Head of caudate nucleus (tissue), 42 donors: Measurements from ENCODE around the gene FOCAD.
A peak's percentile ranks its signal among the peaks of the same experiment; 100 is the strongest.
"Not testable (repeated sequence)": the region's sequence is repeated elsewhere in the genome, so short reads cannot be mapped to it uniquely, and the experiment has no call there.

Experiments used
- DNase-seq, 42 donors: peaks; one replicate each; pipeline versions ENCODE4 v3.0.0 to v3.0.0-alpha.2; 2020 to 2021; ENCODE audit warnings: mixed read lengths in 7 of 42
- intact Hi-C: fragments of 100-400 bp; cut with DNase I; formaldehyde crosslinking; loops from one replicate; pipeline ENCODE4 v1.15.0; 2022

The FOCAD gene, protein sequence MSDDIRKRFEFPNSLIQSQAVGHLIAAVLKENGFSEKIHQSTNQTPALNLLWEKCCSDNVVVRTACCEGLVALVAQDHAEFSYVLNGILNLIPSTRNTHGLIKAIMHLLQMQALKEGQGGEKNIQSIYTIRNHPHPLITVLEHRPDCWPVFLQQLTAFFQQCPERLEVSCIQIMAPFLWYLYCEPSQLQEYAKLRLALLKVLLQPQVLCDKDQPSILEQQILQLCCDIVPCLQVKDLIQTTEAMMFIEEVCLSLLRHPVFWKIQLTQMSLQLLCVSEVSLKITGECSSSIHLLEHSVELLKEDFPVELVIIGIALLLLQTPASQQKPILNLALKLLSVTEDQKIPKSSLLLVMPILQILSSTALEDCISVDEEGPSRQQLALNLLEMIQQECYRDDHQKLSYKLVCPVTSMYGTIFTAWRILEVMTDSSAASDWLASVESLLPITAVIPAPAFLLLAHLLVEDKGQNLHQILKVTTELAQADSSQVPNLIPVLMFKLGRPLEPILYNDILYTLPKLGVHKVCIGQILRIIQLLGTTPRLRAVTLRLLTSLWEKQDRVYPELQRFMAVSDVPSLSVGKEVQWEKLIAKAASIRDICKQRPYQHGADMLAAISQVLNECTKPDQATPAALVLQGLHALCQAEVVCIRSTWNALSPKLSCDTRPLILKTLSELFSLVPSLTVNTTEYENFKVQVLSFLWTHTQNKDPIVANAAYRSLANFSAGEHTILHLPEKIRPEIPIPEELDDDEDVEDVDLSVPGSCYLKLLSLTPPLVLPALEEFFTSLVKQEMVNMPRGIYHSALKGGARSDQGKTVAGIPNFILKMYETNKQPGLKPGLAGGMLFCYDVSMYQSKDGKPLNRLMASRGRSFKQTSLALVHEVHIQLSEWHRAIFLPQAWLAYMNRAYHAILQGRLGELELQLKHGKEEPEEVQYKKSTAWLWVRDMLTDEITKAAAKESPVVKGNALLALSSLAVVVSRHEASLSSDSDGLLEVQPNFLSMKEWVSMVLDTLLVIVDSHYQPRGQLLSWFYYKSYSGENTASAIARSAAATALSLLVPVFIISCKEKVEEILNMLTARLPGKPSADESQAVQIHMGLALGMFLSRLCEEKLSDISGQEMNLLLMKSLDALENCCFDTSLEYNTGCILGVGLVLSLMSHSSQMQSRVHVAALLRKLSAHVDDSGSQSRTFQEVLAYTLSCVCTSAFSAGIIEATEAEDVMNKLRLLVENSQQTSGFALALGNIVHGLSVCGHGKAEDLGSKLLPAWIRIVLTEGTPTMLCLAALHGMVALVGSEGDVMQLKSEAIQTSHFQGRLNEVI (N-terminal part only)

DNA sequence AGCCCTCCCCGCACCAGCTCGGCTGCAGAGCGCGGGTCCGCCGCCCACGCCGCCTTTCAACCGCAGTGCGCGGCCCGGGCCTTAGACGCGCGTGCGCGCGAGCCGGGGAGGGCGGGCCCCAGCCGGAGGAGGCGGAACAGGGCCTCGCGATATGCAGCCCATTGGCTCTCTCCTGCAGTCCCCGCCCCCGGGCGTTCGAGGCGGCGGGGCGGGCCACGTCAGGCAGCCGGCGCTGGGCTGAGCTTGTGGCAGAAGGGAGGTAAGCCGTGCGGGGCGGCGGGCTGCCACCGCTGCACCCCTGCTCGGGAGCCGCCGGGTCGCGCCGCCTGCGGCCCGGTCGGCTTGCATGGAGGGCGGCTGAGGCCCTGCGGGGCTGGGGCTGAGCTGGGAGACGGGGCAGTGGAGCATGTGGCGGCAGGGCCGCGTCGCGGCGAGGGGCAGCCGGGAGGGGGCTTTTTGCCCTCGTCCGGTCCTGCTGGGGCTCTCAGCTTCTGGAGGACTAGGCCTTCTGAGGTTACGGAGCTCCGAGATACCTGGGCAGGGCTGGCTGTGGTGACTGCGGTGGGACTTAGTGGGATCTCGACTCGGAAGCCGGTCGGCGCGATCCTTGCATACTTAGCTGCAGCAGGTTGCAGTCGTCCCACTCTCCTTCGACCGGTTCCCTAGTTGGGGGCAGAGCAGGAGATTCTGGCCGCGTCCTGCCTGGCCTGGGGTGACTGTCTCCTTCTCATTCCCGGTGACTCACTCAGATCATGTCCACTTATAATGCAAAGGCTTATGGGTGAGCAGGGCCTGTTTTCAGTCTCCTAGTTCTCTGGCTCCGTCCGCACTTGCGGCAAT, at the start of gene FOCAD:
TSS of gene FOCAD (plus strand) at position 225 of the 840 bp plus-strand sequence. CDS start 31,095 bp downstream, outside the sequence.
- DNase-seq, result peak; percentile 86 to 99 (median 98)
- intact Hi-C loops, result no loop called here

DNA sequence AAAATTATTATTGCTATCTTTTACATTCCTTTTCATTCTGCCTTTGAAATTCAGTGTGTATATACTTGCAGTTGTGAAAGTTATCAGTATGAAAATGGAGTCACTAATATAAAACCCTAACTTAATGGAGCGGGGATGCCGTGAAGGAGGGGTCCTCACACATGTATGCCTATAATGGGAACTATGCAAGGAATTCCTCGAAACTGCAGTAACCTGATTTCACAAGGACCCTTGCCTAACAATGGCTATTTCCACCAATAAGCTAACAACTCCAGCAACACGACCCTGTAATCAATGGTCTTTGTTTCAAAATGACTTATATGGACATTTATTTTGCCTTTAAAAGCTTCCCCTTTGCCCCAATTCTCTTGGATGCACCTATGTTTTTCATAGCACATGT, 49.2 kb upstream of the FOCAD start:
- DNase-seq, result no peak
- intact Hi-C loops, result no loop called here

DNA sequence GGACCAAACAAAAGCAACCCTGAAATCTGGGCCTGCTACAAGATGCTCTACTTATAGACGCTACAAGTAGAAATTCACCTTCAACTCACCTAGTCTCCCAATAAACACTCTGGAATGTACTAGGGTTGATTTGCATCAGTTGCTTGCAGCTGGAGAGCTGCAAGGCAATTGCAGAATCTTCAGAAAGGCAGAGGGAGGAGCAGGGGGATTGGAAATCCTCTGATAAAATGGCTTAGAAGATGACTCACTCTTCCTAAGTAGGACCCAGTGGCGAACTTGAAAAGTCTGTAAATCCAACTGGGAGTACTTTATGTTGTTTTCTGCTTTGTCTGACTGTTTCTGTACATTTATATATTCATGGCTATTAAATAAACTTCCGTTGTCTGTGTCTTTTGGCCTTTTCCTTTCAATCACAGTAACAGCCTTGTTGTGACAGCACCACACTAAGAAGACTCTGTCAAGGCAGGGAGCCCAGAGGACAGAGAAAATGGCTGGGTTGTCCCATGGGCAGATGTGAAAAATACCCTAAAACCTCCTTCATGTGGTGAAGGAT, 47.1 kb upstream of the FOCAD start:
- DNase-seq, result no peak
- intact Hi-C loops, result no loop called here

DNA sequence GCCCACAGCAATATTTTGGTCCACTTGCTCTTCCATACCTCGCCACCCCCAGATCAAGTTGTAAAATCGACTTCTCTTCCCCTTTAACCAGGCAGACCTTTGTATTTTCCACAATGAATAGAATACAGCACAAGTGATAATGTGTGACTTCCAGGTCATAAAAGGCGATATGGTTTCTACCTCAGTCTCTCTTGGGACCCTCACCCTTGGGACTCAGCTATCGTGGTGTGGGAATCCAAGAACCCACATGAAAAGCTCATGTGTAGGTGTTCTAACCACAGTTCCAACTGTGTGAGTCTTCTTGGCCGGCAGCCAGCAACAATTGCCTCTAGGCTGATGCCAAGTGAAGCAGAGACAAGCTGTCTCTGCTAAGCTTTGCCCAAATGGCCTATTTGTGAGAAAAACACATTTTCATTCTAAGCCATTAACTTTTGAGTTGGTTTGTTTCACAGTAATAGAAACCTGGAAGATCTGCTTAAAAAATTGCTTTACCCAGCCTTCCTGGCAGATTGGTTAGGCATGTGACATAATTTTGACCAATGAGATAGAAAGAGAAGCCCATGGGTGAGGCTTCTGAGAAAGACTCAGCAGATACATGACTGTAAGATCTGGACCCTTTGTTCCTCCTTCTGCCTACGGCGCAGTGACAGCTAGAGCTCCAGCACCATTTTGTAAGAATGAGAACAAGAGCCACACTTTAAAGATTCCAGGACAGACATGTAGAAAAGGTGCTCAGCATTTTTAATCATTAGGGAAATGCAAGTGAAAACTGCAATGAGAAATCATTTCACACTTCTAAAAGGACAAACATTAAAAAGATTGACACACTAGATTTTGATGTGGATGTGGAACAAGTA, 43.5 kb upstream of the FOCAD start:
- DNase-seq, result peak in 39 of 42 donors; percentile 4 to 73 (median 46)
- intact Hi-C loops, result no loop called here

DNA sequence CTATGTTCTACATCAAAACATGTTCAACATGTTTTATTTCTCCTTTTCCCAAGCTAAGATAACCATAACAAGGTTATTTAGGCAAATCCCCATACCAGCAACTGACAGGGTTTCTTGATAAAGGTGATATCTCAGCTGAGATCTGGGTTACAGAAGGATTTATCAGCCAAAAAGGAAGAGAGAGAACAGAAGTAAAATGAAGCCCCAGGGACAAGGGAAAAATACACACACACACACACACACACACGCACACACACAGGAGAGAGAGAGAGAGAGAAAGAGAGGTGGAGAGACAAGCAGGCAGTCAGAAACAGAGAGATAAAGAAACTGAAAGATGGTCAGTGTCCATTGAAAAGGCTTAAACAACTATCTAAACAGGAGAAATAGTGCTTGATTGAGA, 42.0 kb upstream of the FOCAD start:
- intact Hi-C loops, result no loop called here
- DNase-seq, result no peak

DNA sequence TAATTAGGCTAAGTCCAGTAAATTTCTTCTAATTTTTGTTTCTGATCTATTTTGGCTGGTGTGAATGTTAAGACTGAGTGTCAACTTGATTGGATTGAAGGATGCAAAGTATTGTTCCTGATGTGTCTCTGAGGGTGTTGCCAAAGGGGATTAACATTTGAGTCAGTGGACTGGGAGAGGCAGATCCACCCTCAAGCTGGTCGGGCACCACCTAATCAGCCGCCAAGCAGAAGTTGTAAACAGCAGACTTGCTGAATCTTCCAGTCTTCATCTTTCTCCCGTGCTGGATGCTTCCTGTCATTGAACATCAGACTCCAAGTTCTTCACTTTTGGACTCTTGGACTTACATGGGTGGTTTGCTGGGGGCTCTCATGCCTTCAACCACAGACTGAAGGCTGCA, 40.4 kb upstream of the FOCAD start:
- intact Hi-C loops, result no loop called here
- DNase-seq, result no peak

DNA sequence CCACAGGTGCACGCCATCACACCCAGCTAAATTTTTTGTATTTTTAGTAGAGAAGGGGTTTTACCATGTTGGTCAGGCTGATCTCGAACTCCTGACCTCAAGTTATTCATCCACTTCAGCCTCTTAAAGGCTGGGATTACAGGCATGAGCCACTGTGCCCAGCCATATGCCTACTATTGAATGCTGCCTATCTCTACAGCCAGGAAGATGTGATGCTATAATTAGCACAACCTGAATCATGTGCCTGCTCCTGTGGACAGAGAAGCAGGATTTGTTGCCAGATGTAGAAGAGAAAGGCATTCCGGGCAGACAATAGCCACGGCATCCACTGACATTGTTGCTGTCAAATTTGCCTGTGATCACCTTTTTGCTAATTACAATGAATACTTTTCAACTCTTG, 37.4 kb upstream of the FOCAD start:
- no peak for DNase-seq
- intact Hi-C loops, result no loop called here

DNA sequence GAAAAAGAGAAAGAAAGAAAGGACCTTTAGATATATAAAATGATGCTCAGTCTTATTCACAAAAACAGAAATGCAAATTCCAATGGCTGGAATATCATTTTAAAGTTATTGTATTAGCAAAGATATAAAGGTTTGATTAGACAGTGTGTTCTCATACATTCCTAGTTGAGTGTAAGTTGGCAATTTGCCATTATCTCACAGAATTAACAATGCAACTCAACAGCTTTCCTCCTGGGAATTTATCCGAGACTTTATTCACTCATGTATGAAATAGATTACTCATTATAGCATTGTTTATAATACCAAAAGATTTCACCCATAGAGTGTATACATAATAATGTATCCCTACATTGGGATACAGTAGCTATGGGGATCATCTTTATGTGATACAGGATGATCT, 34.7 kb upstream of the FOCAD start:
- intact Hi-C loops, result no loop called here
- no peak for DNase-seq

DNA sequence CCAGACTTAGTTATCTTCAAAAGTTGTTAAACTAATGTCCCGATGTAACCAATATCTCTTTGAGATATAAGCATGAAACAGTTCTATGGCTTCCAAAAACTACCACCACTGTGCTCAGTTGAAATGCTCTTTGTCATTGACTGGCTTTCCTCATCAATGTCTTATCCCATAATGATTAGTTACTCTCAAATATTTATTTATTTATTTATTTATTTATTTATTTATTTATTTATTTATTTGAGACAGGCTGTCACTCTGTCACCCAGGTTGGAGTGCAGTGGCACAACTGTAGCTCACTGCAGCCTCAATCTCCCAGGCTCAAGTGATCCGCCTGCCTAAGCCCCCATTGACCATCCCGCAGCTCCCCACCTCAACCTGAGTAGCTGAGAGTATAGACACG, 33.7 kb upstream of the FOCAD start:
- intact Hi-C loops, result no loop called here
- no peak for DNase-seq

DNA sequence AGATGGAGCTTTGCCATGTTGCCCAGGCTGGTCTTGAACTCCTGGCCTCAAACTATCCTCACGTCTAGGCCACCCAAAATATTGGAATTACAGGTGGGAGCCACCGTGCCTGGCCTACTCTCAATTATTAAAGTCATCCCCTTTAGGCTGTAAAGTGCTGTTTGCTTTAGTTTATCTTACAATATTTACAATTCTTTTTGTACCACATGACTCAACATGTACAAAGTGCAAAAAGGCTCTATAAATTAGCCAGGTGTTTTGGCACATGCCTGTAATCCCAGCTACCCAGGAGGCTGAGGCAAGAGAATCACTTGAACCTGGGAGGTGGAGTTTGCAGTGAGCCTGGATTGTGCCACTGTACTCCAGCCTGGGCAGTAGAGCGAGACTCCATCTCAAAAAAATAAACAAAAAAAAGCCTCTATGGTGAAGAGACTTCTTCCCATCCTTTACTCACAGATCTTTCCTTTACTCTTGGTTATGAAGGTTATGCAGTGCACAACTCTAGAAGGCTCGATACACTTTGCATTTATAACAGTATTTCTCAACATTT, 33.2 kb upstream of the FOCAD start:
- intact Hi-C loops, result no loop called here

DNA sequence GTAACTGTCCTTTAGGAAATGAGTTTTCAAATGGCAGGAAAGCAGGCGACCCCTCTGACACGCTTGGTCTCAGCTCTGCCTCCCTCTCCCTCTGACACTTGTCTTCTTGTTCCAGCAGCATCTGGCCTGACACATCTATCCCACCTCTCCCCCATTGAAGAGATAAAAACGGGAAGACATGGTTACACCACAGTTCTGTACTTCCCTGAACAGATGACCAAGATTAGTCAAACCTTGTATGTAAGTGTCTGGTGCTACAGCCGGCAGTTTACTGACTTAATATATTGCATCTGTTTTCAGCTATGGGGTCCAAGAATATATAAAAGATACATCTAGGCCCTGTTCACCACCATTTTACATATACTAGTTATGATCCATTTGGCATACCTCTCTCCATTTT, 32.1 kb upstream of the FOCAD start:
- intact Hi-C loops, result no loop called here
- no peak for DNase-seq

More for the DNA sequence above, 33.2 kb upstream of the FOCAD start:
- no peak for DNase-seq

DNA sequence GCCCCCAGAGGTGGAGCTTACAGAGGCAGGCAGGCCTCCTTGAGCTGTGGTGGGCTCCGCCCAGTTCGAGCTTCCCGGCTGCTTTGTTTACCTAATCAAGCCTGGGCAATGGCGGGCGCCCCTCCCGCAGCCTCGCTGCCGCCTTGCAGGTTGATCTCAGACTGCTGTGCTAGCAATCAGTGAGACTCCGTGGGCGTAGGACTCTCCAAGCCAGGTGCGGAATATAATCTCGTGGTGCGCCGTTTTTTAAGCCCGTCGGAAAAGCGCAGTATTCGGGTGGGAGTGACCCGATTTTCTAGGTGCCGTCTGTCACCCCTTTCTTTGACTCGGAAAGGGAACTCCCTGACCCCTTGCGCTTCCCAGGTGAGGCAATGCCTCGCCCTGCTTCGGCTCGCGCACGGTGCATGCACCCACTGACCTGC, 25.8 kb upstream of the FOCAD start:
- intact Hi-C loops, result not testable (repeated sequence)
- DNase-seq, result peak in 7 of 42 donors; percentile 4 to 29 (median 15)

DNA sequence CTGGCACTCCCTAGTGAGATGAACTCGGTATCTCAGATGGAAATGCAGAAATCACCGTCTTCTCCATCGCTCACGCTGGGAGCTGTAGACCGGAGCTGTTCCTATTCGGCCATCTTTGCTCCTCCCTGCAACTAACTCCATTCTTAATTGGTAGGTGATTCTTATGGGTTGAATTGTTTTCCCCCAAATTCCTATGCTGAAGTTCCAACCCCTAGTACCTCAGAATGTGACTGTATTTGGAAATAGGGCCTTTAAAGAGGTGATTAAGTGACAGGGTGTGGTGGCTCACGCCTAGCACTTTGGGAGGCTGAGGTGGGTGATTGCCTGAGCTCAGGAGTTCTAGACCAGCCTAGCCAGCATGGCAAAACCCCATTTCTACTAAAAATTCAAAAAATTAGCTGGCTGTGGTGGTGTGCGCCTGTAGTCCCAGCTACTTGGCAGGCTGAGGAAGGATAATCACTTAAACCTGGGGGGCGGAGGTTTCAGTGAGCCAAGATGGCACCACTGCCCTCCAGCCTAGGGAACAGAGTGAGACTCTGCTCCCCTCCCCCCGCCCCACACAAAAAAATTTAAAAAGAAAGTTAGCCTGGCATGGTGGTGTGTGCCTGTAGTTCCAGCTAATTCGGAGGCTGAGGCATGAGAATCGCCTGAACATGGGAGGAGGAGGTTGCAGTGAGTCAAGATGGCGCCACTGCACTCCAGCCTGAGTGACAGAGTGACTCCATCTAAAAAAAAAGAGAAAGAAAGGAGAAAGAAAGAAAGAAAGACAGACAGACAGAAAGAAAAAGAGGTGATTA, 25.2 kb upstream of the FOCAD start:
- intact Hi-C loops, result no loop called here
- DNase-seq, result peak in 3 of 42 donors; percentile 5 to 10 (median 5)

DNA sequence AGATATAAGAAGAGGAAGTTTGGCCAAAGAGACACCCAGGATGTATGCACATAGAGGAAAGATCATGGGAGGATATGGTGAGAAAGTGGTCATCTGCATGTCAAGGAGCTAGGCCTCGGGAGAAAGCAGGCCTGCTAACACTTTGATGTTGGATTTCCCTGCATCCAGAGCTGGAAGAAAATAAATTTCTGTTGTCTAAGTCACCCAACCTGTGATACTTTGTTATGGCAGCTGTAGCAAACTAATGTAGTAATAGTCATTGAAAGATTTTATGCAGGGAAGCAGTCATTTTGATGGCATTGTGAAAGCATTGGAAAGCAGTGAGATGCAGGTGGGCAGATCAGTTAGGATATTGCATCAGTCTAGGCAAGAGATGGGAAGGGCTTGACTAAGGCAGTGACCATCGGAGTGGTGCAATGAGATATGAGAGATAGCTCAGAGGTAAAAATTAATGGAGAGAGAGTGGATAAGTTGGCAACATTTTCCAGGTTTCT, 24.5 kb upstream of the FOCAD start:
- intact Hi-C loops, result no loop called here
- DNase-seq, result no peak

DNA sequence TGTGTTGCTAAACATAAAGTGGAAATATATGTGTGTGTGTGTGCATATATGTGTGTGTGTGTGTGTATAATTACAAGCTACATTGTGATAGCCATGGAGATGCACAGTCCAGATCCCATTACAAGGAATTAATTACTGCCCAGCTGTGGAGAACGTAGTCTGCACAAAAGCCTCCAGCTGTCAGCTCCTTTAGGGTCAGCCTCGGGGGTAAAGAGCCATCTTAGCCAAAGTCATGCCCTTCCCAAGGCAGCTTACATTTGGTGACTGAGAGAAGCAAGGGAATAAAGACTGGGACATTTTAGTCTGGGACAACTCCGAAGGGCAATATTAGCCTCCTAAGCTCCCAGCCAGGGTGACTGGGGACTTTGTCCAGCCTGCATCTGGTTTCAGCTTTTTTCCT, 21.9 kb upstream of the FOCAD start:
- intact Hi-C loops, result no loop called here
- DNase-seq, result no peak

DNA sequence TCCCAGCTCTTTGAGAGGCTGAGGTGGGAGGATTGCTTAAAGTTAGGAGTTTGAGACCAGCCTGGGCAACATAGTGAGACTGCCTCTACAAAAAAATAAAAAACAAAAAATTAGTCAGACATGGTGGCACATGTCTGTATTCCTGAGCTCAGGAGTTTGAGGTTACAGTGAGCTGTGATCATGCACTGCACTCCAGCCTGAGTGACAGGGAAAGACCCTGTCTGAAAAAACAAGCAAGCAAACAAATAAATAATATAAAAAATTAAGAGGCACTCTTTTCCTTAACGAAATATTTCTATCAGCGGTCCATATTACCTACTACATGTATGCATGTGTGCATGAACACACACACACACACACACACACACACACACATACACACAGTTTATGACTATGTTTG, 20.9 kb upstream of the FOCAD start:
- no peak for DNase-seq
- intact Hi-C loops, result no loop called here
